Fibroblast of mammary gland (primary cell): ENCODE measurements around the gene TOX2.

ENCODE experiments used
- DNase-seq: peaks from one replicate; pipeline ENCODE4 v3.0.0-alpha.2; 2010; ENCODE audit warnings: low read depth
- H3K4me3 ChIP-seq: 2 replicates; pipeline ENCODE4 v1.5.1; 2011; ENCODE audit warnings: low read depth, mild to moderate bottlenecking, low read length, moderate library complexity; ENCODE audit not compliant: control insufficient read depth
- TF ChIP-seq, protein P1 (sequence below): conservative IDR thresholded peaks from 2 replicates; pipeline ENCODE4 v1.5.1; 2011; ENCODE audit warnings: low read depth, low read length, inconsistent platforms; ENCODE audit not compliant: control insufficient read depth, insufficient read depth

The TOX2 gene

GRCh38 chr20:44004306-44004915 is 89.8 kb downstream of the TOX2 start:
- no peak for DNase-seq
- TF ChIP-seq, protein P1, sequence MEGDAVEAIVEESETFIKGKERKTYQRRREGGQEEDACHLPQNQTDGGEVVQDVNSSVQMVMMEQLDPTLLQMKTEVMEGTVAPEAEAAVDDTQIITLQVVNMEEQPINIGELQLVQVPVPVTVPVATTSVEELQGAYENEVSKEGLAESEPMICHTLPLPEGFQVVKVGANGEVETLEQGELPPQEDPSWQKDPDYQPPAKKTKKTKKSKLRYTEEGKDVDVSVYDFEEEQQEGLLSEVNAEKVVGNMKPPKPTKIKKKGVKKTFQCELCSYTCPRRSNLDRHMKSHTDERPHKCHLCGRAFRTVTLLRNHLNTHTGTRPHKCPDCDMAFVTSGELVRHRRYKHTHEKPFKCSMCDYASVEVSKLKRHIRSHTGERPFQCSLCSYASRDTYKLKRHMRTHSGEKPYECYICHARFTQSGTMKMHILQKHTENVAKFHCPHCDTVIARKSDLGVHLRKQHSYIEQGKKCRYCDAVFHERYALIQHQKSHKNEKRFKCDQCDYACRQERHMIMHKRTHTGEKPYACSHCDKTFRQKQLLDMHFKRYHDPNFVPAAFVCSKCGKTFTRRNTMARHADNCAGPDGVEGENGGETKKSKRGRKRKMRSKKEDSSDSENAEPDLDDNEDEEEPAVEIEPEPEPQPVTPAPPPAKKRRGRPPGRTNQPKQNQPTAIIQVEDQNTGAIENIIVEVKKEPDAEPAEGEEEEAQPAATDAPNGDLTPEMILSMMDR, result no peak
- no peak overlapping the region for H3K4me3 ChIP-seq

DNA sequence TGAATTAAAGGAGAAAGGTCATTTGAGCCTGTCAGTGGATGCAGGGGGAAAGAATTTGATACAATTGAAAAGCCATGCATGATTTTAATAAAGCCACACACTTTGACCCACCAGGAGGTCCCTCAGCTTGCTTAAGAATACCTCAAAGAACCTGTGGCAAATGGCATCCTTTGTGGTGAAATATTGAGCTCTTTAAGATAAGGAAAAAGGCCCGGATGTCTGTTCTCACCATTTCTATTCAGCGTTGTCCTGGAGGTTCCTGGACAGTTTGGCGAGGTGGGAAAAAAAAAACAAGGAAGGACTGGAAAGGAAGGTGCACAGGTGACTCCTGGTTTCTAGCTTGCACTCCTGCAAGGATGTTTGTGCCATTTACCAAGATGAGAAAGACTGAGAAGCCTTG is 91.0 kb downstream of the TOX2 start:
- DNase-seq, result no peak
- no peak overlapping the region for H3K4me3 ChIP-seq
- TF ChIP-seq, protein P1, result no peak

DNA sequence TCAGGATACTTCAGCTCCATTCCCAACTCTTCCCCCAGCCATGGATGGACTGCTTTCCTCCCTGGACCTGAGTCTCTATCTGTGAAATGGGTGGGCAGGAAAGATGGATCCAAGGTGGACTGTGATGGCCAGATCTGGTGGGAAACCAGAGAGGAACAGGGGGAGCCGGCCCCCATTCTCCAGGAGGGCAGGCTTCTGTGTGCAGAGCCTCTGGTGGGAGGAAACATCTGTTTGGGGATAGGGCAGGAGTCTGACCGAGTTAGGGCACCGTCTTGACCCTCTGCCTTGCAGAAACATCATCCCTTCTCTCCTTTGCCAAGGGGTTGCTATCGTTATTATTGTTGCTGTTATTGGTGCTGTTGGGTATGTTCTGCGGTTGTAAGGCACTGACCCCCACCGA is 91.5 kb downstream of the TOX2 start:
- TF ChIP-seq, protein P1, result no peak
- DNase-seq, result no peak
- no peak overlapping the region for H3K4me3 ChIP-seq

- no peak overlapping the region for H3K4me3 ChIP-seq
- TF ChIP-seq, protein P1, result no peak
- no peak for DNase-seq
Observed at GRCh38 chr20:44006578-44006977, 91.9 kb downstream of the TOX2 start.

- H3K4me3 ChIP-seq, result no peak overlapping the region
- TF ChIP-seq, protein P1, result no peak
- no peak for DNase-seq
Observed at GRCh38 chr20:44008806-44009678, 94.4 kb downstream of the TOX2 start.

GRCh38 chr20:44009679-44009992 is 95.0 kb downstream of the TOX2 start:
- H3K4me3 ChIP-seq, result no peak overlapping the region
- TF ChIP-seq, protein P1, result no peak
- DNase-seq, result no peak
